Endothelial cell of umbilical vein (primary cell): ENCODE data around the gene BMPR1B. TPM values are rescaled to one million over a fixed set of nuclear protein-coding genes. Genes with fewer than 3 reads are reported as not detected.

Source experiments
- BruUV-seq: library from RNA; stranded (reverse); fragments of 400-500 nt; replicated peaks from 2 replicates; lab custom pipeline; 2021; lab: Mats Ljungman, UMichigan
- CTCF ChIA-PET: fragments of 300-600, 350-600 bp; sonication (Branson Sonifier 250); formaldehyde crosslinking; loops from one replicate; lab custom pipeline; 2021; ENCODE audit warnings: antibody characterized with exemption, inconsistent platforms; lab: Charles Lee
- POLR2A ChIA-PET: fragments of 300-600, 350-600 bp; sonication (Branson Sonifier 250); formaldehyde crosslinking; loops from one replicate; lab custom pipeline; 2021; ENCODE audit warnings: antibody characterized with exemption, inconsistent platforms; lab: Charles Lee
- DNase-seq: peaks from one replicate; pipeline ENCODE4 v3.0.0-alpha.2; 2011; ENCODE audit warnings: low read depth, low spot score
- FAIRE-seq: peaks from 2 replicates; lab custom pipeline; 2011; peaks lifted over from hg19 to GRCh38; lab: Jason Lieb, UNC
- H2AFZ ChIP-seq: 2 replicates; pipeline ENCODE4 v1.6.0; 2012; ENCODE audit warnings: low read depth, low read length, control low read depth, inconsistent platforms
- H3K27ac ChIP-seq: 2 replicates; pipeline ENCODE4 v1.5.1; 2011; ENCODE audit warnings: low read depth, mild to moderate bottlenecking, control low read depth, low read length, moderate library complexity; ENCODE audit not compliant: insufficient read depth
- H3K27me3 ChIP-seq, 2 experiments: 2 replicates each; pipeline versions ENCODE4 v1.6.0 to v1.6.1; 2011; ENCODE audit warnings: low read length in 2 of 2, mixed read lengths in 1 of 2; ENCODE audit not compliant: control insufficient read depth in 2 of 2, insufficient read depth in 2 of 2
- H3K36me3 ChIP-seq, 2 experiments: 2 replicates in 1 of 2; 3 replicates in 1 of 2; pipeline ENCODE4 v1.5.1; 2011; ENCODE audit warnings: low read length in 2 of 2, mild to moderate bottlenecking in 1 of 2, moderate library complexity in 1 of 2; ENCODE audit not compliant: control insufficient read depth in 2 of 2, insufficient read depth in 2 of 2; ENCODE audit errors: extremely low read depth in 1 of 2
- H3K4me1 ChIP-seq: 3 replicates; pipeline ENCODE4 v1.5.1; 2011; ENCODE audit warnings: mild to moderate bottlenecking, low read length; ENCODE audit not compliant: control insufficient read depth, insufficient read depth; ENCODE audit errors: extremely low read depth
- H3K4me2 ChIP-seq: 2 replicates; pipeline ENCODE4 v1.6.1; 2011; ENCODE audit warnings: low read length, control low read depth, mixed read lengths; ENCODE audit not compliant: insufficient read depth
- H3K4me3 ChIP-seq, 3 experiments: fragments of 200-600 bp in 1 of 3; sonication (generic), shearing (Covaris generic) in 1 of 3; replicated peaks in 1 of 3; 2 replicates each; pipeline ENCODE4 v1.5.1; 2011 to 2016; ENCODE audit warnings: control low read depth in 3 of 3, low read length in 3 of 3, mild to moderate bottlenecking in 2 of 3, inconsistent platforms in 1 of 3, low read depth in 1 of 3, moderate library complexity in 1 of 3; ENCODE audit not compliant: insufficient read depth in 1 of 3
- H3K79me2 ChIP-seq: 2 replicates; pipeline ENCODE4 v1.6.0; 2012; ENCODE audit warnings: low read length, inconsistent platforms; ENCODE audit not compliant: control insufficient read depth, insufficient read depth
- H3K9ac ChIP-seq: replicated peaks from 2 replicates; pipeline ENCODE3; 2011; ENCODE audit warnings: low read length, control low read depth; ENCODE audit not compliant: insufficient read depth; ENCODE audit errors: extremely low read depth
- H3K9me1 ChIP-seq: replicated peaks from 3 replicates; pipeline ENCODE4 v1.6.0; 2011; ENCODE audit warnings: mild to moderate bottlenecking, low read length; ENCODE audit not compliant: control insufficient read depth, insufficient read depth; ENCODE audit errors: extremely low read depth
- H3K9me3 ChIP-seq: replicated peaks from 2 replicates; pipeline ENCODE4 v1.5.1; 2012; ENCODE audit warnings: low read length, inconsistent platforms; ENCODE audit not compliant: control insufficient read depth, insufficient read depth
- H4K20me1 ChIP-seq: replicated peaks from 2 replicates; pipeline ENCODE3; 2011; ENCODE audit warnings: mild to moderate bottlenecking, low read length; ENCODE audit not compliant: control insufficient read depth, insufficient read depth; ENCODE audit errors: extremely low read depth
- EZH2 ChIP-seq: IDR thresholded peaks from 2 replicates; pipeline ENCODE4 v1.6.1; 2012; ENCODE audit warnings: borderline replicate concordance, low read depth, mild to moderate bottlenecking, moderate library complexity, low read length, inconsistent platforms; ENCODE audit not compliant: severe bottlenecking
- FOS ChIP-seq: IDR thresholded peaks from 2 replicates; pipeline ENCODE4 v1.6.1; 2011; ENCODE audit warnings: mild to moderate bottlenecking, low read length, moderate library complexity, borderline replicate concordance; ENCODE audit not compliant: insufficient read depth
- GATA2 ChIP-seq: IDR thresholded peaks from 2 replicates; pipeline ENCODE4 v1.7.0; 2011; ENCODE audit warnings: low read depth, mild to moderate bottlenecking, moderate library complexity, mixed read lengths, low read length; ENCODE audit not compliant: insufficient read length, insufficient read depth
- JUN ChIP-seq: IDR thresholded peaks from 2 replicates; pipeline ENCODE4 v1.6.1; 2011; ENCODE audit warnings: borderline replicate concordance, low read depth; ENCODE audit not compliant: insufficient read length, insufficient read depth
- MYC ChIP-seq: IDR thresholded peaks from one replicate; pipeline ENCODE4 v1.6.1; 2011; ENCODE audit warnings: mild to moderate bottlenecking, low read depth, low read length
- POLR2A ChIP-seq: IDR thresholded peaks from 2 replicates; pipeline ENCODE4 v1.6.1; 2012; ENCODE audit warnings: low read depth, mild to moderate bottlenecking, control low read depth, low read length
- POLR2AphosphoS5 ChIP-seq: IDR thresholded peaks from 2 replicates; pipeline ENCODE4 v1.6.1; 2012; ENCODE audit warnings: low read depth, mild to moderate bottlenecking, control low read depth, low read length, moderate library complexity; ENCODE audit not compliant: insufficient read depth
- dilution Hi-C: fragments of 300-500 bp; cut with MboI; formaldehyde crosslinking; loops from one replicate; pipeline ENCODE4 v1.15.0; 2019; ENCODE audit warnings: low sequenced_read_pairs; ENCODE audit not compliant: extremely low pct_ligation_motif_present
- intact Hi-C: fragments of 100-400 bp; cut with micrococcal nuclease; formaldehyde crosslinking; loops from one replicate; pipeline ENCODE4 v1.10.0; 2022
- polyA plus RNA-seq, 4 experiments: library from polyadenylated mRNA; depleted of rRNA in 3 of 4; stranded (reverse) in 3 of 4; unstranded in 1 of 4; fragments of >200 nt; gene quantifications; 2 replicates each; pipeline versions ENCODE4 v1.2.1 to v1.2.3, GENCODE V29; 2011 to 2012; ENCODE audit warnings: missing spikeins in 1 of 4
- total RNA-seq: library from RNA; stranded (reverse); gene quantifications from 2 replicates; pipeline ENCODE4 v1.2.3, GENCODE V29; 2021
- TF ChIP-seq, protein P1 (sequence below), 2 donors: IDR thresholded peaks; 1 replicate in 1 of 2; 2 replicates in 1 of 2; pipeline ENCODE4 v1.5.1; 2011; ENCODE audit warnings: low read length in 2 of 2, mild to moderate bottlenecking in 2 of 2, moderate library complexity in 2 of 2, control low read depth in 1 of 2, inconsistent platforms in 1 of 2, low read depth in 1 of 2; ENCODE audit not compliant: insufficient read depth in 1 of 2; ENCODE audit errors: extremely low read depth in 1 of 2
- TF ChIP-seq, protein P2 (sequence below): IDR thresholded peaks from 2 replicates; pipeline ENCODE4 v1.6.1; 2011; ENCODE audit not compliant: insufficient read depth, insufficient read length

The BMPR1B gene
- total and polyA plus RNA-seq, 2 donors (not counting 3 experiments of a cell fraction or from before 2014, with no cell fraction given): 0.28 to 2.1 TPM

DNA sequence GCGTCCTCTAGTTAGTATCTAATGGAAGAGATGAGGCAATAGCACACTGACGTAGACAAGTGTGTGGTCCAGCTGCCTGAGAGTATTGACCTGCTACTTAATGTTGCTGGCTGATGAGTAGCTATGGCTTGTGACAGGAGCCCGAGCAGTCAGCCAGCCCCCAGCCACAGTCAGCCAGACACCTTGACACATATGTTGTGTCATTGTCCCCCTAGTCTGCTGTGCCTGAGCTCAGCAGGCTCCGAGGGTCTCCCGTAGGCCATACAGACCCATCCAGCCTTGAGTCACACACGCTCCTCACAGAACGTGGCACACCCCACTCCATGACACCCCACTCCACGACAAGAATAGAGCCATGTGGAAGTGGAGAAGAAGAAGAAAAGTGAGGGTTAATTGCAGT is 428.9 kb downstream of the BMPR1B start:
- TF ChIP-seq JUN: no peak
- TF ChIP-seq FOS: no peak
- TF ChIP-seq POLR2AphosphoS5: no peak
- no peak for TF ChIP-seq GATA2
- TF ChIP-seq, protein P1, sequence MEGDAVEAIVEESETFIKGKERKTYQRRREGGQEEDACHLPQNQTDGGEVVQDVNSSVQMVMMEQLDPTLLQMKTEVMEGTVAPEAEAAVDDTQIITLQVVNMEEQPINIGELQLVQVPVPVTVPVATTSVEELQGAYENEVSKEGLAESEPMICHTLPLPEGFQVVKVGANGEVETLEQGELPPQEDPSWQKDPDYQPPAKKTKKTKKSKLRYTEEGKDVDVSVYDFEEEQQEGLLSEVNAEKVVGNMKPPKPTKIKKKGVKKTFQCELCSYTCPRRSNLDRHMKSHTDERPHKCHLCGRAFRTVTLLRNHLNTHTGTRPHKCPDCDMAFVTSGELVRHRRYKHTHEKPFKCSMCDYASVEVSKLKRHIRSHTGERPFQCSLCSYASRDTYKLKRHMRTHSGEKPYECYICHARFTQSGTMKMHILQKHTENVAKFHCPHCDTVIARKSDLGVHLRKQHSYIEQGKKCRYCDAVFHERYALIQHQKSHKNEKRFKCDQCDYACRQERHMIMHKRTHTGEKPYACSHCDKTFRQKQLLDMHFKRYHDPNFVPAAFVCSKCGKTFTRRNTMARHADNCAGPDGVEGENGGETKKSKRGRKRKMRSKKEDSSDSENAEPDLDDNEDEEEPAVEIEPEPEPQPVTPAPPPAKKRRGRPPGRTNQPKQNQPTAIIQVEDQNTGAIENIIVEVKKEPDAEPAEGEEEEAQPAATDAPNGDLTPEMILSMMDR (IDR thresholded peaks at IDR 0.05; ENCODE audit: extremely low read depth in 1 of 2, insufficient read depth in 1 of 2, low read depth in 1 of 2, low read length in 2 of 2): no peak
- no peak for TF ChIP-seq POLR2A
- no peak for TF ChIP-seq MYC
- TF ChIP-seq EZH2: no peak
- TF ChIP-seq, protein P2, sequence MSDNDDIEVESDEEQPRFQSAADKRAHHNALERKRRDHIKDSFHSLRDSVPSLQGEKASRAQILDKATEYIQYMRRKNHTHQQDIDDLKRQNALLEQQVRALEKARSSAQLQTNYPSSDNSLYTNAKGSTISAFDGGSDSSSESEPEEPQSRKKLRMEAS: no peak
- FAIRE-seq (no peak), DNase-seq (no peak)
- no peak overlapping the region for H2AFZ ChIP-seq
- H3K4me2 ChIP-seq: no peak overlapping the region
- no peaks in the 10 kb centered on the region for H3K79me2 ChIP-seq
- dilution Hi-C loops (no loop called here), intact Hi-C loops (no loop called here)
- H3K36me3 ChIP-seq: no peaks in the 10 kb centered on the region
- no peaks in the 10 kb centered on the region for H4K20me1 ChIP-seq
- no peaks in the 10 kb centered on the region for H3K9me1 ChIP-seq
- no peaks in the 10 kb centered on the region for H3K27me3 ChIP-seq
- CTCF ChIA-PET: no interaction called here
- H3K27ac ChIP-seq: no peak overlapping the region
- H3K9ac ChIP-seq: no peak overlapping the region
- POLR2A ChIA-PET: no interaction called here
- no peaks in the 10 kb centered on the region for H3K4me1 ChIP-seq
- H3K4me3 ChIP-seq: no peak overlapping the region
- BruUV-seq: no TSS peak
- no peaks in the 10 kb centered on the region for H3K9me3 ChIP-seq
